GM23338 (cell line): ENCODE data around the gene FOLR1.

Source experiments
- CREB1 ChIP-seq: fragments of 250-450 bp; sonication (Bioruptor Pico); IDR thresholded peaks from 2 replicates; pipeline ENCODE4 v1.5.0; 2020; ENCODE audit warnings: low read depth, mild to moderate bottlenecking, moderate library complexity
- EZH2 ChIP-seq: fragments of 200-600 bp; sonication (generic); IDR thresholded peaks from one replicate; pipeline ENCODE4 v1.8.0; 2017; ENCODE audit warnings: antibody characterized with exemption, mild to moderate bottlenecking, low read depth; ENCODE audit not compliant: unreplicated experiment
- EZH2phosphoT487 ChIP-seq: fragments of 200-600 bp; sonication (generic); IDR thresholded peaks from one replicate; pipeline ENCODE4 v1.8.1; 2018; ENCODE audit warnings: antibody characterized with exemption; ENCODE audit not compliant: unreplicated experiment
- TF ChIP-seq, protein P1 (sequence below), 2 experiments: fragments of 200-600 bp in 1 of 2; sonication (generic) in 1 of 2; conservative IDR thresholded peaks; 2 replicates each; pipeline versions ENCODE4 v1.5.1 to v1.6.1; 2016 to 2017; ENCODE audit warnings: antibody characterized with exemption in 2 of 2, low read depth in 2 of 2, mild to moderate bottlenecking in 2 of 2, moderate library complexity in 1 of 2
- TF ChIP-seq, protein P2 (sequence below): IDR thresholded peaks from one replicate; pipeline ENCODE4 v1.6.1; 2018; ENCODE audit warnings: antibody characterized with exemption; ENCODE audit not compliant: unreplicated experiment

DNA sequence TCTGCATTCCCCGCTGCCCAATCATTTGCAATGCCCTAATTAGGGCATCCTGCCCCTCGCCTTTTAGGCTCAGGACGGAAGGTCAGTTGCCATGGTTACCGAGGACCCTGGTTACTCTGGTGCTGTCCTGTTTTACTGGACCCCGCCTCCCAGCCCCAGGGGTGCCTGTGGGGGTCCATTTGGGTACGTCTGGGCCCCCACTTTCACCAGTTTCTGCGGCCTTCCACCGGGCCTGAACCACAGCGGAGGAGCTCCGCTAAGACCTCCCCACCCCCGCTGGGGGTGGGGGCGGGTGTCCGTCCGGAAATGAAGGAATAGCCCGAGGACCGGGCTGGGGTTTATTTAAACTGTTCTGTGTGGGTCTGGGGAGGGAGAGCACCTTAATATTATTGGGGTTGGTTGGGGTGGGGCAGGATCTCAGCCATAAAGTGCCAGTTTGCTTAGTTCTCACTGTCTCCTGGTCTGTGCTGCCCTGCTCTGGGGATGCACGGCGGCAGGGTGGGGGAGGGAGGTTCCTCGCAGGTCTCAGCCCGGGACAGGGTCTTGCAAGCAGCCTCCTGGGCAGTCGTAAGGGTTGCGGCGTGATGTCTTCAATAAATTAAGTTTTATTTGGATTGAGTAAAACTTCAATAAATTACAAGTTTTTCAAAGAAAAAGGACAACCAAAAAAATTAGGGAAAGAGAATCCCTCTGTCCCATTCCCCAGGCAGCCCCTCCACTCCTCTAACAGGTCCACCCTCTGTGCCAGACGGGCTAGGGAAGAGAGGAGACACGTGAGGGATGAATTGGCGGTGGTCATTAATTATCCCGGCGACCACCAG, 46.8 kb downstream of the FOLR1 start:
- TF ChIP-seq CREB1, result no peak
- TF ChIP-seq, protein P1, sequence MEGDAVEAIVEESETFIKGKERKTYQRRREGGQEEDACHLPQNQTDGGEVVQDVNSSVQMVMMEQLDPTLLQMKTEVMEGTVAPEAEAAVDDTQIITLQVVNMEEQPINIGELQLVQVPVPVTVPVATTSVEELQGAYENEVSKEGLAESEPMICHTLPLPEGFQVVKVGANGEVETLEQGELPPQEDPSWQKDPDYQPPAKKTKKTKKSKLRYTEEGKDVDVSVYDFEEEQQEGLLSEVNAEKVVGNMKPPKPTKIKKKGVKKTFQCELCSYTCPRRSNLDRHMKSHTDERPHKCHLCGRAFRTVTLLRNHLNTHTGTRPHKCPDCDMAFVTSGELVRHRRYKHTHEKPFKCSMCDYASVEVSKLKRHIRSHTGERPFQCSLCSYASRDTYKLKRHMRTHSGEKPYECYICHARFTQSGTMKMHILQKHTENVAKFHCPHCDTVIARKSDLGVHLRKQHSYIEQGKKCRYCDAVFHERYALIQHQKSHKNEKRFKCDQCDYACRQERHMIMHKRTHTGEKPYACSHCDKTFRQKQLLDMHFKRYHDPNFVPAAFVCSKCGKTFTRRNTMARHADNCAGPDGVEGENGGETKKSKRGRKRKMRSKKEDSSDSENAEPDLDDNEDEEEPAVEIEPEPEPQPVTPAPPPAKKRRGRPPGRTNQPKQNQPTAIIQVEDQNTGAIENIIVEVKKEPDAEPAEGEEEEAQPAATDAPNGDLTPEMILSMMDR (conservative IDR thresholded peaks at IDR 0.05; ENCODE audit: low read depth in 2 of 2), result no peak
- TF ChIP-seq, protein P2, sequence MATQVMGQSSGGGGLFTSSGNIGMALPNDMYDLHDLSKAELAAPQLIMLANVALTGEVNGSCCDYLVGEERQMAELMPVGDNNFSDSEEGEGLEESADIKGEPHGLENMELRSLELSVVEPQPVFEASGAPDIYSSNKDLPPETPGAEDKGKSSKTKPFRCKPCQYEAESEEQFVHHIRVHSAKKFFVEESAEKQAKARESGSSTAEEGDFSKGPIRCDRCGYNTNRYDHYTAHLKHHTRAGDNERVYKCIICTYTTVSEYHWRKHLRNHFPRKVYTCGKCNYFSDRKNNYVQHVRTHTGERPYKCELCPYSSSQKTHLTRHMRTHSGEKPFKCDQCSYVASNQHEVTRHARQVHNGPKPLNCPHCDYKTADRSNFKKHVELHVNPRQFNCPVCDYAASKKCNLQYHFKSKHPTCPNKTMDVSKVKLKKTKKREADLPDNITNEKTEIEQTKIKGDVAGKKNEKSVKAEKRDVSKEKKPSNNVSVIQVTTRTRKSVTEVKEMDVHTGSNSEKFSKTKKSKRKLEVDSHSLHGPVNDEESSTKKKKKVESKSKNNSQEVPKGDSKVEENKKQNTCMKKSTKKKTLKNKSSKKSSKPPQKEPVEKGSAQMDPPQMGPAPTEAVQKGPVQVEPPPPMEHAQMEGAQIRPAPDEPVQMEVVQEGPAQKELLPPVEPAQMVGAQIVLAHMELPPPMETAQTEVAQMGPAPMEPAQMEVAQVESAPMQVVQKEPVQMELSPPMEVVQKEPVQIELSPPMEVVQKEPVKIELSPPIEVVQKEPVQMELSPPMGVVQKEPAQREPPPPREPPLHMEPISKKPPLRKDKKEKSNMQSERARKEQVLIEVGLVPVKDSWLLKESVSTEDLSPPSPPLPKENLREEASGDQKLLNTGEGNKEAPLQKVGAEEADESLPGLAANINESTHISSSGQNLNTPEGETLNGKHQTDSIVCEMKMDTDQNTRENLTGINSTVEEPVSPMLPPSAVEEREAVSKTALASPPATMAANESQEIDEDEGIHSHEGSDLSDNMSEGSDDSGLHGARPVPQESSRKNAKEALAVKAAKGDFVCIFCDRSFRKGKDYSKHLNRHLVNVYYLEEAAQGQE, result no peak
- no peak for TF ChIP-seq EZH2
- TF ChIP-seq EZH2phosphoT487, result no peak
